MM.1S (cell line): Measurements from ENCODE around the gene SMYD5.
A peak's percentile ranks its signal among the peaks of the same experiment; 100 is the strongest.

Source experiments
- DNase-seq: peaks from one replicate; pipeline ENCODE4 v3.0.0-alpha.2; 2015
- H2AFZ ChIP-seq: fragments of 300-600 bp; sonication (generic); 2 replicates; pipeline ENCODE4 v1.6.0; 2016; ENCODE audit warnings: antibody characterized with exemption, low read length
- H3F3A ChIP-seq: fragments of 300-600 bp; sonication (generic); 2 replicates; pipeline ENCODE4 v1.6.1; 2016; ENCODE audit warnings: mild to moderate bottlenecking, antibody characterized with exemption, low read length, moderate library complexity, mixed read lengths; ENCODE audit not compliant: insufficient read depth
- H3K27ac ChIP-seq: fragments of 300-600 bp; sonication (generic); 2 replicates; pipeline ENCODE4 v1.5.1; 2016; ENCODE audit warnings: mild to moderate bottlenecking, low read length
- H3K27me3 ChIP-seq: fragments of 300-600 bp; sonication (generic); replicated peaks from 2 replicates; pipeline ENCODE4 v1.6.0; 2016; ENCODE audit warnings: low read length; ENCODE audit not compliant: insufficient read depth
- H3K36me3 ChIP-seq: fragments of 300-600 bp; sonication (generic); replicated peaks from 2 replicates; pipeline ENCODE4 v1.6.1; 2016; ENCODE audit warnings: mild to moderate bottlenecking, low read length, mixed read lengths; ENCODE audit not compliant: insufficient read depth
- H3K4me1 ChIP-seq: fragments of 300-600 bp; sonication (generic); 2 replicates; pipeline ENCODE4 v1.6.1; 2016; ENCODE audit warnings: low read length, mixed read lengths
- H3K4me2 ChIP-seq: fragments of 300-600 bp; sonication (generic); 2 replicates; pipeline ENCODE4 v1.6.0; 2016; ENCODE audit warnings: low read depth, low read length
- H3K4me3 ChIP-seq: fragments of 300-600 bp; sonication (generic); 2 replicates; pipeline ENCODE4 v1.5.1; 2016; ENCODE audit warnings: low read length, mixed read lengths
- H3K79me2 ChIP-seq: fragments of 300-600 bp; sonication (generic); 2 replicates; pipeline ENCODE4 v1.6.1; 2016; ENCODE audit warnings: mixed run types, low read length, mixed read lengths
- H3K9ac ChIP-seq: fragments of 300-600 bp; sonication (generic); 2 replicates; pipeline ENCODE4 v1.6.1; 2016; ENCODE audit warnings: low read length, mixed read lengths
- H3K9me2 ChIP-seq: fragments of 300-600 bp; sonication (generic); replicated peaks from 2 replicates; pipeline ENCODE4 v1.6.1; 2016; ENCODE audit warnings: mild to moderate bottlenecking, low read length, mixed read lengths; ENCODE audit not compliant: insufficient read depth
- H3K9me3 ChIP-seq: fragments of 300-600 bp; sonication (generic); replicated peaks from 2 replicates; pipeline ENCODE4 v1.6.1; 2016; ENCODE audit warnings: mild to moderate bottlenecking, low read length, mixed read lengths; ENCODE audit not compliant: insufficient read depth
- H4K20me1 ChIP-seq: fragments of 300-600 bp; sonication (generic); 2 replicates; pipeline ENCODE4 v1.6.1; 2016; ENCODE audit warnings: mild to moderate bottlenecking, low read length, moderate library complexity, mixed read lengths; ENCODE audit not compliant: insufficient read depth
- CTCF ChIP-seq: fragments of 300-600 bp; sonication (generic); IDR thresholded peaks from 2 replicates; pipeline ENCODE4 v1.5.1; 2016; ENCODE audit warnings: antibody characterized with exemption, low read length, mixed read lengths
- EZH2 ChIP-seq: fragments of 300-600 bp; sonication (generic); optimal IDR thresholded peaks from 2 replicates; pipeline ENCODE3; 2017; ENCODE audit warnings: low read depth, mild to moderate bottlenecking, antibody characterized with exemption, low read length, mixed read lengths
- EZH2phosphoT487 ChIP-seq: fragments of 300-600 bp; sonication (generic); IDR thresholded peaks from 2 replicates; pipeline ENCODE4 v1.6.1; 2018; ENCODE audit warnings: antibody characterized with exemption, low read length

The SMYD5 gene

GRCh38 chr2:73269686-73270465, 55.8 kb downstream of the SMYD5 start:
- Histone ChIP-seq H3K4me2 (peak overlapping the region; percentile 49; the same call in 1 of the 2 replicates), H3K27me3 (no peaks in the 10 kb centered on the region), H3K4me1 (no peaks in the 10 kb centered on the region), H3K9me3 (no peaks in the 10 kb centered on the region), H3K27ac (no peak overlapping the region), H3K36me3 (no peaks in the 10 kb centered on the region), H2AFZ (no peak overlapping the region), H4K20me1 (no peaks in the 10 kb centered on the region), H3F3A (no peaks in the 10 kb centered on the region), H3K4me3 (peak overlapping the region; percentile 46; the same call in 1 of the 2 replicates), H3K9me2 (no peaks in the 10 kb centered on the region), H3K79me2 (no peaks in the 10 kb centered on the region), H3K9ac (no peak overlapping the region)
- no peak for DNase-seq
- TF ChIP-seq CTCF (no peak), EZH2 (no peak), EZH2phosphoT487 (no peak)

GRCh38 chr2:73272270-73272669, 58.2 kb downstream of the SMYD5 start:
- H3K27me3 ChIP-seq: no peaks in the 10 kb centered on the region
- H3K9ac ChIP-seq: no peak overlapping the region
- H3K4me1 ChIP-seq: no peaks in the 10 kb centered on the region
- no peaks in the 10 kb centered on the region for H3K36me3 ChIP-seq
- no peaks in the 10 kb centered on the region for H3F3A ChIP-seq
- H3K4me2 ChIP-seq: no peak overlapping the region
- no peak overlapping the region for H2AFZ ChIP-seq
- H3K27ac ChIP-seq: no peak overlapping the region
- no peaks in the 10 kb centered on the region for H3K9me2 ChIP-seq
- DNase-seq: no peak
- H3K9me3 ChIP-seq: no peaks in the 10 kb centered on the region
- no peaks in the 10 kb centered on the region for H3K79me2 ChIP-seq
- no peak for TF ChIP-seq EZH2phosphoT487
- TF ChIP-seq EZH2: no peak
- no peak for TF ChIP-seq CTCF
- H4K20me1 ChIP-seq: no peaks in the 10 kb centered on the region
- no peak overlapping the region for H3K4me3 ChIP-seq
